ENCODE data around the gene B3GAT1.

GRCh38 chr11:134390706-134391569 is 21.1 kb downstream of the B3GAT1 start:
- TF ChIP-seq CTCF (IDR thresholded peaks at IDR 0.05) (no peak), POLR2A (IDR thresholded peaks at IDR 0.05) (no peak)
